ENCODE data around the gene AQP3. TPM values are rescaled to one million over a fixed set of nuclear protein-coding genes. Genes with fewer than 3 reads are reported as not detected.

AQP3 gene
- total and polyA plus RNA-seq, 2 of the 4 experiments (the other 2 are of a cell fraction): 3.8 to 12.2 TPM

DNA sequence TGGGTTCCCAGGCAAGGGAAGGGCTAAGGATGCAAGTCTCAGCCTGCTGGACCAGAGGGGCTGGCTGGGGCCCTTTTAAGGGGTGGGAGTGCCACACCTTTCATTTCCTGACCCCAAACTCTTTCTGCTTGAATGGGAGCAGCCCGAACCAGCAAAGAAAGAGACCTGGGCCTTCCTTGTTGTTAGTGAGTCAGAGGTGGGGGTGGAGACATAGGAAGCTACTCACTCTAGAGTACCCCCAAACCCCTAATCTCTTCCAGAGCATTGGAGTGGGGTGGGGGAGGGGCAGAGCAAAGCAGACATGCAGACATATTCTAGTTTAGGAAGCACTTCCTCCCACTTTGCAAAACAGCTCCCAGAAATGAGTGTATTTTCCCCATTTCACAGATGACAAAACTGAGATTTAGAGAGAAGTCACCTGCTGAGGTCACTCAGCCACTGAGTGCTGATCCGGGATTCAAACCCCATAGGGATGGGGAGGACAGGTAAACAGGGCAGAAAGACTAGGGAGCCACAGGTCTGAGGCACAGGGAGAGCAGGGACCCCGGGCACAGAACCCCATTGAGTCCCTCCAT is 6.0 kb upstream of the AQP3 start:
- dilution Hi-C loops (cut with HindIII; ENCODE audit: low sequenced_read_pairs, unreplicated experiment): loop anchor here (25.0 kb wide), 1 partner anchor 166 kb away; the partner anchor contains the start of gene NFX1

More for the DNA sequence above, 6.0 kb upstream of the AQP3 start:
- H2BK20ac ChIP-seq (ENCODE audit: low read depth, low read length): peak overlapping the region; percentile 59
- H3K56ac ChIP-seq (ENCODE audit: extremely low read depth, insufficient read depth, low read length): no peak overlapping the region
- H2AK9ac ChIP-seq (replicated peaks; ENCODE audit: low read depth, low read length, poor library complexity): peak overlapping the region; percentile 93
- no peaks in the 10 kb centered on the region for H4K20me1 ChIP-seq (ENCODE audit: insufficient read depth, low read length)
- in situ Hi-C loops (cut with MboI; ENCODE audit: low sequenced_read_pairs) (no loop called here), intact Hi-C loops (cut with micrococcal nuclease) (loop anchor here (1.0 to 5.0 kb wide), 2 partner anchors 46 to 166 kb away; no protein-coding TSS in a partner anchor)
- peaks cover 3% of the 10 kb centered on the region for H3K4me1 ChIP-seq (ENCODE audit: control insufficient read depth, insufficient read depth, low read length)
- H3K4me3 ChIP-seq (ENCODE audit: insufficient read depth, low read depth, low read length): no peak overlapping the region
- H2AK5ac ChIP-seq (ENCODE audit: low read depth, low read length): peak overlapping the region; percentile 50
- peak overlapping the region; percentile 80 for H4K91ac ChIP-seq (ENCODE audit: insufficient read depth, low read depth, low read length)
- no peaks in the 10 kb centered on the region for H3K9me3 ChIP-seq (ENCODE audit: control insufficient read depth, insufficient read depth, low read length)
- H4K5ac ChIP-seq (ENCODE audit: low read depth, low read length): peak overlapping the region; percentile 35
- ATAC-seq (ENCODE audit: low read depth) (no peak), DNase-seq (no peak)
- H2AFZ ChIP-seq (replicated peaks; ENCODE audit: low read length, poor library complexity): peak overlapping the region; percentile 91
- peak overlapping the region; percentile 74 for H3K4ac ChIP-seq (ENCODE audit: low read depth, low read length)
- CTCF ChIA-PET: interaction anchor here (0.6 to 1.7 kb wide), 11 partner anchors 9 to 230 kb away, joined by 3 to 8 read pairs (median 4); no protein-coding TSS in a partner anchor
- H3K27me3 ChIP-seq (ENCODE audit: control insufficient read depth, insufficient read depth, low read length): no peaks in the 10 kb centered on the region
- peak overlapping the region; percentile 12 for H2BK5ac ChIP-seq (ENCODE audit: low read depth, low read length, poor library complexity, severe bottlenecking)
- no peaks in the 10 kb centered on the region for H3K79me1 ChIP-seq (ENCODE audit: low read depth in 1 of 2, low read length in 2 of 2)
- no peak overlapping the region for H3K4me2 ChIP-seq (ENCODE audit: low read depth, low read length)
- no peak overlapping the region for H2BK15ac ChIP-seq (ENCODE audit: low read depth, low read length)
- H2BK120ac ChIP-seq (ENCODE audit: low read depth, low read length): peak overlapping the region; percentile 71
- H3K18ac ChIP-seq (ENCODE audit: low read depth, low read length): no peak overlapping the region
- H3K36me3 ChIP-seq (ENCODE audit: control insufficient read depth, insufficient read depth, low read length): no peaks in the 10 kb centered on the region
- H3K9me1 ChIP-seq (ENCODE audit: insufficient read depth, low read length): peaks cover 9% of the 10 kb centered on the region
- no CpG with 5 or more reads among the region's 3 CpGs for WGBS, 2 experiments (ENCODE audit: extremely low coverage in 2 of 2, insufficient read length in 1 of 2)
- no peak overlapping the region for H3K23ac ChIP-seq (ENCODE audit: low read depth, low read length)
- H3K14ac ChIP-seq (replicated peaks; ENCODE audit: low read depth, low read length): peak overlapping the region; percentile 13
- no peak overlapping the region for H3K9ac ChIP-seq (ENCODE audit: low read depth, low read length)
- peak overlapping the region; percentile 84 to 90 for H4K8ac ChIP-seq (ENCODE audit: low read depth in 2 of 2, low read length in 2 of 2)
- no peak overlapping the region; the same call in 1 of the 2 replicates for H3K27ac ChIP-seq (ENCODE audit: insufficient read depth, low read length)
- no TSS peak for BruUV-seq (replicated peaks)
- POLR2A ChIA-PET (ENCODE audit: unreplicated experiment): no interaction called here
- TF ChIP-seq SMC3 (IDR thresholded peaks at IDR 0.05; ENCODE audit: low read depth, low read length): no peak
- TF ChIP-seq MAZ (IDR thresholded peaks at IDR 0.05; ENCODE audit: borderline replicate concordance, low read depth, low read length): no peak
- TF ChIP-seq MXI1 (IDR thresholded peaks at IDR 0.05; ENCODE audit: borderline replicate concordance, low read depth, low read length): no peak
- no peak for TF ChIP-seq CHD1 (IDR thresholded peaks at IDR 0.05; ENCODE audit: low read depth, low read length)
- TF ChIP-seq BHLHE40 (IDR thresholded peaks at IDR 0.05; ENCODE audit: low read depth, low read length): no peak
- no peak for TF ChIP-seq POLR2A (IDR thresholded peaks at IDR 0.05; ENCODE audit: low read depth, low read length)
- no peak for TF ChIP-seq RFX5 (IDR thresholded peaks at IDR 0.05; ENCODE audit: low read depth, low read length)
- TF ChIP-seq ELK1 (IDR thresholded peaks at IDR 0.05; ENCODE audit: borderline replicate concordance, low read depth, low read length): no peak
- TF ChIP-seq, protein P1, sequence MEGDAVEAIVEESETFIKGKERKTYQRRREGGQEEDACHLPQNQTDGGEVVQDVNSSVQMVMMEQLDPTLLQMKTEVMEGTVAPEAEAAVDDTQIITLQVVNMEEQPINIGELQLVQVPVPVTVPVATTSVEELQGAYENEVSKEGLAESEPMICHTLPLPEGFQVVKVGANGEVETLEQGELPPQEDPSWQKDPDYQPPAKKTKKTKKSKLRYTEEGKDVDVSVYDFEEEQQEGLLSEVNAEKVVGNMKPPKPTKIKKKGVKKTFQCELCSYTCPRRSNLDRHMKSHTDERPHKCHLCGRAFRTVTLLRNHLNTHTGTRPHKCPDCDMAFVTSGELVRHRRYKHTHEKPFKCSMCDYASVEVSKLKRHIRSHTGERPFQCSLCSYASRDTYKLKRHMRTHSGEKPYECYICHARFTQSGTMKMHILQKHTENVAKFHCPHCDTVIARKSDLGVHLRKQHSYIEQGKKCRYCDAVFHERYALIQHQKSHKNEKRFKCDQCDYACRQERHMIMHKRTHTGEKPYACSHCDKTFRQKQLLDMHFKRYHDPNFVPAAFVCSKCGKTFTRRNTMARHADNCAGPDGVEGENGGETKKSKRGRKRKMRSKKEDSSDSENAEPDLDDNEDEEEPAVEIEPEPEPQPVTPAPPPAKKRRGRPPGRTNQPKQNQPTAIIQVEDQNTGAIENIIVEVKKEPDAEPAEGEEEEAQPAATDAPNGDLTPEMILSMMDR (conservative IDR thresholded peaks at IDR 0.05; ENCODE audit: low read depth, low read length): no peak
